Stimulated activated CD8-positive, alpha-beta memory T cell treated with anti-CD3 and anti-CD28 coated beads, Interleukin-7, amount 100 ng/mL, for 1 hour (primary cell): ENCODE results near the gene ASXL2.
A peak's percentile ranks its signal among the peaks of the same experiment; 100 is the strongest.
"Not testable (repeated sequence)": the region's sequence is repeated elsewhere in the genome, so short reads cannot be mapped to it uniquely, and the experiment has no call there.

ENCODE experiments used
- DNase-seq, 2 donors: peaks; one replicate each; pipeline ENCODE4 v3.0.0-alpha.2; 2020; ENCODE audit warnings: low read depth in 2 of 2

Gene ASXL2

GRCh38 chr2:25878361-25879132, at the start of gene ASXL2:
Gene ASXL2, minus strand, starts transcription at chr2:25878487. Its CDS starts 265 bp downstream, at chr2:25878222.
- DNase-seq: peak; percentile 94 to 97

GRCh38 chr2:25926984-25927756, 48.9 kb upstream of the ASXL2 start:
- DNase-seq: no peak

GRCh38 chr2:25922501-25922900, 44.2 kb upstream of the ASXL2 start:
- DNase-seq: no peak

- DNase-seq: no peak
These were observed 42.6 kb upstream of the ASXL2 start for GRCh38 chr2:25920786-25921415.

GRCh38 chr2:25920336-25920735, 42.0 kb upstream of the ASXL2 start:
- no peak for DNase-seq

GRCh38 chr2:25917832-25918231, 39.5 kb upstream of the ASXL2 start:
- no peak for DNase-seq

- DNase-seq: not testable (repeated sequence)
These were observed 39.1 kb upstream of the ASXL2 start for GRCh38 chr2:25917411-25917810.

- peak in 1 of 2 donors; percentile 11 for DNase-seq
These were observed 37.9 kb upstream of the ASXL2 start for GRCh38 chr2:25915944-25916772.

GRCh38 chr2:25915411-25915810, 37.1 kb upstream of the ASXL2 start:
- DNase-seq: not testable (repeated sequence)

GRCh38 chr2:25913696-25913973, 35.3 kb upstream of the ASXL2 start:
- not testable (repeated sequence) for DNase-seq

GRCh38 chr2:25912851-25913695, 34.8 kb upstream of the ASXL2 start:
- DNase-seq: no peak

GRCh38 chr2:25909574-25909973, 31.3 kb upstream of the ASXL2 start:
- not testable (repeated sequence) for DNase-seq

- no peak for DNase-seq
These were observed 26.8 kb upstream of the ASXL2 start for GRCh38 chr2:25905126-25905525.

- DNase-seq: no peak
These were observed 25.0 kb upstream of the ASXL2 start for GRCh38 chr2:25903216-25903776.

- DNase-seq: no peak
These were observed 21.2 kb upstream of the ASXL2 start for GRCh38 chr2:25899404-25899970.

- DNase-seq: no peak
These were observed 19.2 kb upstream of the ASXL2 start for GRCh38 chr2:25897506-25897905.

- not testable (repeated sequence) for DNase-seq
These were observed 18.0 kb upstream of the ASXL2 start for GRCh38 chr2:25896308-25896707.

- DNase-seq: no peak
These were observed 17.3 kb upstream of the ASXL2 start for GRCh38 chr2:25895610-25896009.

- no peak for DNase-seq
These were observed 16.7 kb upstream of the ASXL2 start for GRCh38 chr2:25895018-25895417.

- DNase-seq: no peak
These were observed 16.0 kb upstream of the ASXL2 start for GRCh38 chr2:25894135-25894830.
